Astrocyte of the spinal cord (primary cell): ENCODE data around the gene EDEM3.

ENCODE experiments used
- DNase-seq: peaks from one replicate; pipeline ENCODE4 v3.0.0; 2011; ENCODE audit warnings: low read depth, low spot score
- H3K4me3 ChIP-seq: 2 replicates; pipeline ENCODE4 v1.5.1; 2011; ENCODE audit warnings: low read depth, mild to moderate bottlenecking, low read length, moderate library complexity
- in situ Hi-C: cut with HindIII; loops from 2 replicates; pipeline ENCODE4 v1.10.0; 2017; ENCODE audit warnings: low sequenced_read_pairs
- TF ChIP-seq, protein P1 (sequence below): IDR thresholded peaks from 2 replicates; pipeline ENCODE4 v1.5.1; 2012; ENCODE audit warnings: low read depth, mild to moderate bottlenecking, low read length, inconsistent platforms

EDEM3 gene

DNA sequence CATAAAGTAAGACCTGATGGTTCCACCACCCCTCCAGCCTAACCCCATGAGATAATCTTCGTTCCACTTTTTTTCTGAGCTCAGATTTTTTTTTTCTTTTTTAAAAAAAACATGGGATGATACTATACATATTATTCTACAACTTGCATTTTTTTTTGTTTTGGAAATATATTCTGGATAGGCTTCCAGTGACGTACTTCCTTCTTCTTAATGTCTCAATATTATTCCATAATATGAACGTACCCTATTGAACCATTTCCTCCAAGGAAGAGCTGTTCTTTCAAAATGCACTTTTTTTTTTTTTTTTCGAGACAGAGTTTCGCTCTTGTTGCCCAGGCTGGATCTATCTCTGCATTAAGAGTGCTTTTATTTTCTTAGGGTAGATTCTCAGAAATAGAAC is 1.5 kb downstream of the EDEM3 start:
- peak overlapping the region; percentile 95 for H3K4me3 ChIP-seq
- in situ Hi-C loops = no loop called here
- DNase-seq = no peak
- TF ChIP-seq, protein P1, sequence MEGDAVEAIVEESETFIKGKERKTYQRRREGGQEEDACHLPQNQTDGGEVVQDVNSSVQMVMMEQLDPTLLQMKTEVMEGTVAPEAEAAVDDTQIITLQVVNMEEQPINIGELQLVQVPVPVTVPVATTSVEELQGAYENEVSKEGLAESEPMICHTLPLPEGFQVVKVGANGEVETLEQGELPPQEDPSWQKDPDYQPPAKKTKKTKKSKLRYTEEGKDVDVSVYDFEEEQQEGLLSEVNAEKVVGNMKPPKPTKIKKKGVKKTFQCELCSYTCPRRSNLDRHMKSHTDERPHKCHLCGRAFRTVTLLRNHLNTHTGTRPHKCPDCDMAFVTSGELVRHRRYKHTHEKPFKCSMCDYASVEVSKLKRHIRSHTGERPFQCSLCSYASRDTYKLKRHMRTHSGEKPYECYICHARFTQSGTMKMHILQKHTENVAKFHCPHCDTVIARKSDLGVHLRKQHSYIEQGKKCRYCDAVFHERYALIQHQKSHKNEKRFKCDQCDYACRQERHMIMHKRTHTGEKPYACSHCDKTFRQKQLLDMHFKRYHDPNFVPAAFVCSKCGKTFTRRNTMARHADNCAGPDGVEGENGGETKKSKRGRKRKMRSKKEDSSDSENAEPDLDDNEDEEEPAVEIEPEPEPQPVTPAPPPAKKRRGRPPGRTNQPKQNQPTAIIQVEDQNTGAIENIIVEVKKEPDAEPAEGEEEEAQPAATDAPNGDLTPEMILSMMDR = no peak

DNA sequence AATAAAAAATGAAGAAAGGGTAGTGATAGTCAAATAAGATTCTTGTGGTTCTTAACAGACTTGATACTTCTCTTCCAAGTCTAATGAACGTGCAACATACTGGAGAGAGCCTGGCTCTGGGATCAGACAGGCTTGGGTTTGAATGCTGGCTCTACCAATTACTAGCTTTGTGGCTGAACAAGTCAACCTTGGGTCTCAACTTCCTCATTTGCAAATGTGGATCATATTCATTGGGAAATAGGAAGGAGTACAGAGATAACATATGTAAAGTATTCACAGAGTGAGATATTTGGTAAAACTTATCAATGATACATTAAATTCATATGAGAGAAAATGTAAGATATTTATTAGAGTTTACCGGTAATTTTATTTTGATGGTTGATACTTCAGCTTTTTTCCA is 2.0 kb downstream of the EDEM3 start:
- in situ Hi-C loops = no loop called here
- DNase-seq = no peak
- no peak overlapping the region for H3K4me3 ChIP-seq
- TF ChIP-seq, protein P1 = no peak

DNA sequence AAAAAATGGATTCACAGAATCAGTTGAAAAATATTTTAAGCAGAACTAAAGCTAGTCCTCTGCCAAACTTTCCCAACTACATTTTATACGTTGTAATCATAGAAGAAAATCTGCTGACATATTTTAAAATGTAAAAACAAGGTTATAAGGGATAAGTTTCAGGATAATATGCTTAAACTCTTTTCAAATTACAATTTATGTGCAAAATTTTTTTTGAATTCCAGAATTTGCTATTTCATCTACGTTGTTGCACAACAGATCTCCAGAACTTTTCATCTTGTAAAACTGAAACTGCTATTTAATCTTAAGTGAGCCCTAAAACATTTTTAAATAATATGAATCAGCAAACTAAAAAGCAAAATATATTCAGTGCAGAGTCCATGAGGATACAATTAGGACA is 5.9 kb downstream of the EDEM3 start:
- in situ Hi-C loops = no loop called here
- TF ChIP-seq, protein P1 = no peak
- H3K4me3 ChIP-seq = no peak overlapping the region
- no peak for DNase-seq

DNA sequence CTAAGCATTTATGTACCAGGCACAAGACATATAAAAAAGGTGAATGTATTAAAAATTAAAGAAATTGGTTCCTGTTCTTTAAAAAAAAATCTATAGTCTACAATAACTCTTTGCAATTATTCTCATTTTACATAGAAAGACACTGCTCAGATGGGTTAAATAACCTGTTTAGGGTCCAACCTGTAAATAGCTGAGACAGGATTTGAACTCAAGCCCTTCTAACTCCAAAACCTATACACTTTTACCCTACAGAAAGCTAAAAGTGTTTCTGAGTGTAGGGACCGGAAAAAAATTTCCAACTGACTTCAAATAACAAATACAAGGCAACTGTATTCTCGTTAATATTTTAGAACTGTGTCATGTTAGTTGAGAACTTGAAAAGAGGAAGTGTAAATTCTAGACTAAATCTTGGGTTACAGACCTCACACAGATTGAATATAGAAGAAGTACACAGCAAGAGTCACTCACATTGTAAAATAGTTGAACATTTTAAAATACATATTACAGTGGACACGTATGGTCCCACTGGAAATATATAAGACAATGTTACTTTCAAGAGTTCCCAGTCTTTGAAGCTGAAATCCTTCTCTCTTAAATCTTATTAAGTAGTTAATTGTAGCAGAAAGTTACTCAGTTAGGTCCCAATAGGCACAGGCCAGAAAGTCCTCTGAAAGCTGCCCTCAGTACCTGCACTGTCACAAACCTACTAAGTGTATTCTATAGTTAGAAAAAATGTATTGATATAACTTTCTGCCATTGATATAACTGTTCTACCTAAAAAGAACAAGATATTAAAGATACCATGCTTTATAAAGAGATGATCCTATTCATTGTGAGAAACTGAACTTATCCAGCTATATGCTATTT is 7.3 kb downstream of the EDEM3 start:
- DNase-seq = no peak
- in situ Hi-C loops = no loop called here
- TF ChIP-seq, protein P1 = no peak
- H3K4me3 ChIP-seq = no peak overlapping the region

DNA sequence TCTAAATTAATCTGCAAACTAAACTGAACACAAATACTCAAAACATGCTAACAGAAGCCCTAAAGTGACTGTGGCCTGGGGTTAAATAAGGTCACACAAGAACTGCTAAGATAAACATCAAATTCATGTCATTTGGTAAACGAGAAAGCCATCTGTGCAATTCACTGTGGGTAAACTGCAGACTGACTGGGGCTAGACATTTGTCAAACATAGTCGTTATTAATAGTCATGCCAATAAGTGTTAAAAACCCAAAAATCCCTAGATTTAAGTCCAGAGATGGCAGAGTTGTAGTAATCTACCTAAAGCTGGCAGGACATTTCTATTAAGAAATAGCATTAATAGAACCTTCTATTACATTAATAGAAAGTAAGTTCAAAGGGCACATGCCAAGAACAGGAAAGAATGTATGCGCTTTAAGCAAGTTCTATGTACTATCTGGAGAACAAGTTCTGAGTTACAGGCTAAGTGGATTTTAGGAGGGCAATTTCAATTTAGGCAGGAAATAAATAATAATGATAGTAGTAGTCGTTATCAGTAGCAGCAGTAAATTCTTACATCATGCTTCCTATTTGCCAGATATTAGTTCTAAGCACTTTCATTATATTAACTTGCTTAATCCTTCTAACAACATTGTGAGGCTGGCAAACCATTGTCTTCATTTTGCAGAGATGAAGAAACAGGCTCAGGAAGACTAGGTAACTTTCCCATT is 8.6 kb downstream of the EDEM3 start:
- TF ChIP-seq, protein P1 = no peak
- in situ Hi-C loops = no loop called here
- DNase-seq = no peak
- no peak overlapping the region for H3K4me3 ChIP-seq

DNA sequence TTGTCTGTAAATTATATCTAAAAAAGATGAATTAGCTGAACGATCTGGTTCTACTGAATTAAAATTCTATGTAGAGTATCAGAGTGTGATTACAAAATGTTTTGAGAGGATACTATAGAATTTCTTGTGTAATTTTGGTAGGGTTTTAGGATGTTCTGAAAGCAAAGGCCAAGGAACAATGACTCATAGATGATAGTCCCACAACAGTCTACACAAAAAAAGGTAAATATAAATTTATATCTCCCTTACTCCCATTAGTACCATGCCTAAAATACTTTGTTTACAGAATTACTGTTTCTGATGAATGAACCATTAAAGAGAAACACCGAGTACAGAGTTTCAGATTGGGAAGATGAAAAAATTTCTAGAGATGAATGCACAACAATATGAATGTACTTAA is 9.5 kb downstream of the EDEM3 start:
- no peak overlapping the region for H3K4me3 ChIP-seq
- no peak for DNase-seq
- TF ChIP-seq, protein P1 = no peak
- in situ Hi-C loops = no loop called here
